Germinal center (tissue), 1 donor: Measurements from ENCODE around the gene ONECUT2.
A peak's percentile ranks its signal among the peaks of the same experiment; 100 is the strongest.
"Not testable (repeated sequence)": the region's sequence is repeated elsewhere in the genome, so short reads cannot be mapped to it uniquely, and the experiment has no call there.

Experiments used
- DNase-seq: peaks from one replicate; pipeline ENCODE4 v3.0.0; 2012; ENCODE audit warnings: mixed read lengths, low spot score

The ONECUT2 gene

GRCh38 chr18:57434536-57435494 is at the start of gene ONECUT2:
TSS of gene ONECUT2 (plus strand) at chr18:57435374. CDS start at chr18:57435717, 343 bp downstream.
- peak; percentile 92 for DNase-seq

- DNase-seq, result no peak
Measured at GRCh38 chr18:57389271-57389670, 45.9 kb upstream of the ONECUT2 start.

- DNase-seq, result no peak
Measured at GRCh38 chr18:57390044-57390443, 45.1 kb upstream of the ONECUT2 start.

DNA sequence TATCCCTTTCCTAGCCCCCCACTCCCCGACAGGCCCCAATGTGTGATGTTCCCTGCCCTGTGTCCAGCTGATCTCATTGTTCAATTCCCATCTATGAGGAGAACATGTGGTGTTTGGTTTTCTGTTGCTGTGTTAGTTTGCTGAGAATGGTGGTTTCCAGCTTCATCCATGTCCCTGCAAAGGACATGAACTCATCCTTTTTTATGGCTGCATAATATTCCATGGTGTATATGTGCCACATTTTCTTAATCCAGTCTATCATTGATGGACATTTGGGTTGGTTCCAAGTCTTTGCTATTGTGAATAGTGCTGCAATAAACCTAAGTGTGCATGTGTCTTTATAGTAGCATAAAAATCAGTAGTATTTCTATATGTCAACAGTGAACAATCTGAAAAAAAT is 40.4 kb upstream of the ONECUT2 start:
- DNase-seq, result not testable (repeated sequence)

DNA sequence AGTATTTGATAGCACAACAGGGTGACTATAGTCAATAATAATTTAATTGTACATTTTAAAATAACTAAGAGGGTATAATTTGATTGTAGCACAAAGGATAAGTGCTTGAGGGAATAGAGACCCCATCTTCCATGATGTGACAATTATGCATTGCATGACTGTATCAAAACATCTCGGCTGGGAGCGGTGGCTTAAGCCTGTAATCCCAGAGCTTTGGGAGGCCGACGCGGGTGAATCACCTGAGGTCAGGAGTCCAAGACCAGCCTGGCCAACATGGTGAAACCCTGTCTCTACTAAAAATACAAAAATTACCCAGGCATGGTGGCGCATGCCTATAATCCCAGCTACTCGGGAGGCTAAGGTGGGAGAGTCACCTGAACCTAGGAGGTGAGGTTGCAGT is 38.3 kb upstream of the ONECUT2 start:
- not testable (repeated sequence) for DNase-seq

DNA sequence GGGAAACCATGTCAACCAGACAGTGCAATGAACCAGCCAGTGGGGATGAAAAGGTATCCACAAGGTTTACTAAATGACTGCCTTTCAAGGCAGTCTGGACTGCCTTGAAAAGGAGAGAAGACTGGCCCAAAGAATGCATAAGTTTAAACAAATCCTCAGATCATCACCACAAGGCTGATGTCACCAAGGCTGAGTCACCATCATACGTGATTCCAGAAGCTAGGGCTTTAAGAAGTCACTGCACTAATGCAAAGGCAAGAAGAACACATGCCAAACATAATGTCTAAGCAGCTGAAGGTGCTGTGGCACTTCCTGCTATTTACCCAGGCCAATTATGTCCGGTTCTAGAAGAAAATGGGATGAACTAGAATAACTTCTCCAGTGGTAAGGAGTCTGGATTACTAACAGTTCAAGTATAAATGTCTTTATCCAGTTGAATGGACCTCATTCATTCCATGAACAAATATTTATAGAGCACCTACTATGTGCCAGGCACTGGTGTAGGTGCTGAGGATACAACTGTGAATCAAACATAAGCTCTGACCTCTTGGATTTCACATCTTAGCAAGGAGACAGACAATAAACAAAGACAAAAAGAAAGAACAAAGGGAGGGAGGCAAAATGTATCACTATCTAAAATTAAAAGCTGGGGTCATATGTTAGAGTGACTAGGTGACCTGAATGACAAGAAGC is 37.6 kb upstream of the ONECUT2 start:
- no peak for DNase-seq

- DNase-seq, result no peak
Measured at GRCh38 chr18:57404345-57404744, 30.8 kb upstream of the ONECUT2 start.

DNA sequence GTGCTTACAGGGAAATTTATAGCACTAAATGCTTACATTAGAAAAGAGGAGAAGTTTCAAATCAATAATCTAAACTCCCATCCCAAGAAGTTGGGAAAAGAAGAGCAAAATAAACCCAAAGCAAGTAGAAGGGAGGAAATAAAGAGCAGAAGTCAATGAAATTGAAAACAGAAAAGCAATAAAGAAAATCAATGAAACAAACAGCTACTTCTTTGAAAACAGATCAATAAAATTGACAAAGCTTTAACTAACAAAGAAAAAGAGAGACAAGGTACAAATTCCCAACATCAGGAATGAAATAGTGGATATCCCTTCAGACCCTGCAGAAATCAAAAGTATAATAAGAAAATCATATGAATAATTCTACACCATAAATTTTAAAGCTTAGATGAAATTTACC is 25.5 kb upstream of the ONECUT2 start:
- DNase-seq, result no peak

- DNase-seq, result no peak
Measured at GRCh38 chr18:57410749-57411148, 24.4 kb upstream of the ONECUT2 start.

DNA sequence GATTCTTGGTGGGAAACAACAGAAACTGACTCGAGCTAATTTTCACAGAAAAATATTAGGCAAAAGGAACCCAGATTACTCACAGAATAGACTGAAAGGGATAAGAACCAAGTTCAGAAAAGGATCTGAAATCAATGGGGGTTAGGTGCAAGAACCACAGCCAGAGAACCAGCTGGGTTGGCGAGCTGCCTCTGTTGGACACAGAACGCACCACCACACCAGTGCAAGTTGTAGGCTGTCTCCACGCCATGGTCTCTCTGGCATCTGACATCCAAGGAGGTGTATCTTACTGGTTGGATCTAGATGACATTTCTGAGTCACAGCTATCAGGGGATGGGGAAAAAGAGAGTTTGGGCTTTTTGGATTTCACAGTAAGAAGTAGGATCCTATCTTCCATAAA is 18.6 kb upstream of the ONECUT2 start:
- no peak for DNase-seq

- no peak for DNase-seq
Measured at GRCh38 chr18:57422313-57422872, 12.8 kb upstream of the ONECUT2 start.

DNA sequence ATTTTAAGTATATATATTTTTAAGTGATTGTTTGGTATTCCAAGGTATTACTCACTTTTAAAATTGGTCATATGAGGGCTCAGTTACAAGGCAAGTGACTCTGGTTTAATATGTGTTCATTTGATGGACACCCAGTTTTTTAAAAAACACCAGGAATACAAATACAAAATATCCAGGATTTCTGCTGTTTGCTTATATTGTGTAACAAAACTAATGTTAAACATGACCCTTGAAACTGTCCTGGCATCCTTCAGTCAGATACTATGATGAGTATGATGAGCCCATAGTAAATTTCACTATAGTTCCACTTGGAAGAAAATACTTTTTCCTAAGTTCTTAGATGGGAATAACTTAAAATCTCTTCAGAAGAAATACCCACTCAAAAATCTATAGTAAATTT is 11.4 kb upstream of the ONECUT2 start:
- no peak for DNase-seq

DNA sequence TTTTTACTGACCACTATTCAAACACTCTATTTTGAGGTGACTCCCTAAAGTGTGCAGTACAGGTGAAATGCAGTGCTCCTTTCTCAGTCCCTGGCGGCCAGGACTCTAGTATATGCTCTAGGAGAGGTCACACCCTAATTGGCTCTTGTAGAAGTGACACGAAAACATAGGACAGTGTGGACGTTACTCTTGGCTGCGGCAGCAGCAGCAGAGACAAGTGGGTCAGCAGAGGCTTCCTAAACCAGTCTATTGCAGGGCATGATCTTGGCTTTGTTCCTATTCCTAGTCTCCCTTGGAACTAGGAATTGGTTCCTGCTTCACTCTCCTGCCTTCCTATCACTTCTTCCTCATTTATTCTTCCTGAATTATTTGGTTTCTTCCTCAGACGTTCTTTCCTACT is 10.1 kb upstream of the ONECUT2 start:
- no peak for DNase-seq

- DNase-seq, result no peak
Measured at GRCh38 chr18:57426187-57426586, 9.0 kb upstream of the ONECUT2 start.

DNA sequence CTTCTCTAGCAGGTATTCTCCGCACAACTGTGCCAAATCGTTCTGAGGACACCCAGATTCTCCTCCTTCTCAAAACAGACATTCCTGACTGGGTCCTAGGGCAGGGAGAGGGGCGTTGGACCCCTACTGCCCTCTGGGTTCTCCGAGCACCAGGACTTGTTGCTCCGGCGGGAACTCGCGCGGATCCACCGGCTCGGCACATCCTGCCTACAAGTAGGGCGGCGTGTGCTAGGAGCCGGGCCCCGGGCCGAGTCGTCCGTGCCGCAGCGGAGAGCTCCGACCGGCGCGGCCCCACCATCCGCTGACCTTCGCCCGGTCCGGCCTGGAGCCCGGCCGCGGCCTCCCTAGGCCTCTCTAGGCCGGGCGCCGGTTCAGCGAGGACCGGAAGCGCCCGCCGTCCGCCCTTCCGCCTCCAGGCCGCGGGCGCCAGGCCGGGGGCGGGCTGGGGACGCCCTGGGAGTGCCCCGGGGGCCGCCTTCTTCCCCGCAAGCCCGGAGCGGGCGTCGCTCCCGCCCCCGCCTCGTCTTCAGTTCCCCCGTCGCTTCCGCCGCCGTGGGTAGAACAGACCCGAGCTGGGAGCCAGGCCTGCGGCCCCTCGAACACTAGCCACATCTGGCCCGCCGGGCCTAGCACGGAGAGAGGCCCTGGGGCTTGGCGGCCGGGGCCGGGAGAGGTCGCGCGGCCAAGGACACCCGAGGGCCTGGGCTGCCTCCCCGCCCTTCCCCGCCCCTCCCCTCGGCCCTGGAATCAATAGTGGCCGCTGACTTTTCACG is 7.6 kb upstream of the ONECUT2 start:
- no peak for DNase-seq

GRCh38 chr18:57428221-57429150 is 6.7 kb upstream of the ONECUT2 start:
- no peak for DNase-seq

- no peak for DNase-seq
Measured at GRCh38 chr18:57429167-57430078, 5.8 kb upstream of the ONECUT2 start.

DNA sequence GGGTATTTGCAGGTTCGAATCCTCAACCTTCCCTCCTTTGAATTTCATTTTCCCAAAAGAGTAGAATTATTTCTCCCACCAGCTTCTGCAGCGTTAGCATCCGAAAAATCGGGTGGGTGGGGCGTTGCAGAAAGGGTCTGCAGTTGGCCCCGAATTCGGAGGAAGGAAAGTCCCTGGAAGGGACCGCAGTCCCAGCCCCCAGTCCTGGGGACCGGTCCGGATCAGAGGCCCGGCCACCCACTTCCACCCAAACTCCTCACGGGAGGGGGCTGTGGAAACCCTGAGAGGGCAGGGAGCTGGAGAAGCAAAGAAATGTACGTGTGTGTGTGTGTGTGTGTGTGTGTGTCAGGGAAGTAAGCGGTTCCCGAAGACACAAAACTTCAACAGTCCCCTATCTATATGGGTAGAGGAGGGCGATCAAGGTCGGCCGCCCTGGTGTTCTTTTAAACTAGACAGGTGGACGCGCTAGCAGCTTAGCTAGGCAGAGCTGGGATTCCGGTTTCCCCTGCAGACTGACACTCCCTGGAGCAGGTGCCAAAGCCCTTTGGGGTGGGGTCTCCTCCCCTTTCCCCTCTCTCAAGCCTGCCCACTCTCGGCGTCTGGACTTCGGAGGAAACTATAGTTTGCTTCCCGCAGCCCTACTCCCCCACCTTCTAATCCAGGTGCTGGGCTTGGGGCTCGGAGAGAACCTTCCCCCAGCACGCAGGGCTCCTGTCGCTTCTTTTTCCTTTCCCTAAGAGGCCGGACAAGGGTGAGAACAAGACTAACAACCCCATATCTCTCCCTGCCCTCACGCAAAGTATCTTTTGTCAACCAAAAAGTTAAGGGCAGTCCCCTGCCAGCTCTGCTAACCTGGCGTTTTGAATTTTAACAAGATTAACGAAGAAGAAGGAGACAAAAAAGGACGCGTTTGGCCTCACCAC is 4.8 kb upstream of the ONECUT2 start:
- DNase-seq, result no peak

DNA sequence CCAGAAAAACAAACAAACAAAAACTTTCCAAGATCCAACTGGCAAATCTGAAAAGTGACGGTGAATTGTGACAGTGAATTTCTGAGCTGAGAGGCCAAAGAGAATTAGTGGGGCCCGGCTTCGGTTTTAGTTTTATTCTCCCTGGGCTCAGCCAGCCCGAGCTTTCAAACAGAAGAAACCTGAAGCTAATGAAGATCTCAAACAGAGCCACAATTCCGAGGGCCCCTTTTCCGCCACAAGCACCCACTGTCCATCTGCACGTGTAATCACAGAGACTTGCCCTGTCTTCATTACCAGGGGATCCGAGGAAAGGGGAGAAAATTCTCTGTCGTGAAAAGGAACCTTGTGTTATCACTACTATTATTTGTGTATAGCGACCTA is 4.2 kb upstream of the ONECUT2 start:
- no peak for DNase-seq
